GM19468 (cell line): ENCODE data around the gene KRT79.

Experiments used
- ATAC-seq: cut with Tn5 transposase; IDR thresholded peaks from one replicate; pipeline ENCODE4 v1.9.1; 2021; ENCODE audit warnings: mild to moderate bottlenecking, moderate library complexity, moderate number of reproducible peaks; ENCODE audit not compliant: unreplicated experiment; ENCODE audit errors: extremely low read depth

Gene KRT79

DNA sequence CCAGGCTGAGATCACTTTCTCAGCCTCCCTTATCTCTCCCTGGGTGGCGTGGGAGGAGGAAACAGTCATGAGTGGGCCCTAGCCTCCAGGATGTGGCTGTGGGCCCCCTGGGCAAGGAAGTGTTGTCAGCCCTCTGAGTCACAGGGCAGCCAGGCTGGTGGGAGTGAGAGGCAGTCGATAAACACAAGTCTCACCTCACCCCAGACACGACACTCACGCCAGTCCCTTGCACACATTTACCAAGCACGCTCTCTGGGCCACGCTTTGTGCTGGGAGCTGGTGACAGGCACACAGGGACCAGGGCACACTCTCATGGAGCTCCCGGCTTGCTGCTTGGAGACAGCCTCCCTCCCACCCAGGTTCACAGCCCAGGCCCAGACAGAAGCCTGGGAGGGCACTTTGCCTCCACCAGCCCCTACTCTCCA is 1.9 kb upstream of the KRT79 start:
- no peak for ATAC-seq

DNA sequence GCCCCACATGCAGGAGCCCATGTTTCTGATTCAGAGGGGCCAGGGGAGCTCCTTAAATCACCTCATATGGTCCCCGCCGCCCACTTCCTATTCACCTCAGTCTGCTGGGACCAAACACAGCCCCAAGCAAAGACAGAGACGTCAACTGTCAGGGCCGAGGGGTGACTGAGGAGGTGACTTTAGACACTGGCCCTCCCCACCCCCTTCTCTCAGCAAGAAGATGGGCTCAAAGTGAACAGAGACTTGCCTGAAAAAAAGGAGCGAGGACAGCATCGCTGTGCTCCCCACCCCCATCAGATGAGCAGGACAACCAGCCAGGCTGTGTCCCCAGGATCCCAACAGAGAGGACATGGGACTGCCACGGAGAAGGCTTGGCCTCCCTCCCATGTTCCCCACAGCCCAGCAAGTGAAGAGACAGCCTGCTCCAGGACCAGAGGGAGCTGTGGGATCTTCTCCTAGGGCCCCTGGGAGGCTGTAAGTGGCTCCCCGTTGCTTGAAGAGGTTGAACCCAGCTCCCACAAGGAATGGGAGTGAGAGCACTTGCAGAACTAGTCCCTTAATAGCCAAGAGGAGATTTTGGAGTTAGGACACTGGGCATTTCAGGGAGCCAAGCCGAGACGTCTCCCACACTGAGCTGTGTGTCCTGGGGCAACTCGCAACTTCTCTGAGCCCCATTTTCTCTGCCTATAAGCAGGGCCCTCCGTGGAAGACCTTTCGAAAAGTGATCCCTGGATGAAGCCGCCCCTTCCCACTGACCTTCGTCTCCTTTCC is 1.3 kb upstream of the KRT79 start:
- ATAC-seq: no peak

DNA sequence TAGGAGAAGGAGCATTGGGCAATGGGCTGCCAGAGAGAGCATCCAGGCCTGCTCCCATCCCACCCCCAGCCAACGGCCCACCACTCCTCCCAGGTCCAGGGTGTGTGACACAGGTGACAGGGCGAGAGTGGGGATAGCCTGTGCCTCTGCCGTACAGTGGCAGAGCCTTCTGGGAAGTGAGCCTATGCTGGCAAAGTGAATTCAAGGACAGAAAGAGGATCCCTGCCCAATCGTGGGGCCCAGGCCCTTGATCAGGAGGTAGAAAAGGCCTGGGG is 553 bp upstream of the KRT79 start:
- ATAC-seq: no peak

DNA sequence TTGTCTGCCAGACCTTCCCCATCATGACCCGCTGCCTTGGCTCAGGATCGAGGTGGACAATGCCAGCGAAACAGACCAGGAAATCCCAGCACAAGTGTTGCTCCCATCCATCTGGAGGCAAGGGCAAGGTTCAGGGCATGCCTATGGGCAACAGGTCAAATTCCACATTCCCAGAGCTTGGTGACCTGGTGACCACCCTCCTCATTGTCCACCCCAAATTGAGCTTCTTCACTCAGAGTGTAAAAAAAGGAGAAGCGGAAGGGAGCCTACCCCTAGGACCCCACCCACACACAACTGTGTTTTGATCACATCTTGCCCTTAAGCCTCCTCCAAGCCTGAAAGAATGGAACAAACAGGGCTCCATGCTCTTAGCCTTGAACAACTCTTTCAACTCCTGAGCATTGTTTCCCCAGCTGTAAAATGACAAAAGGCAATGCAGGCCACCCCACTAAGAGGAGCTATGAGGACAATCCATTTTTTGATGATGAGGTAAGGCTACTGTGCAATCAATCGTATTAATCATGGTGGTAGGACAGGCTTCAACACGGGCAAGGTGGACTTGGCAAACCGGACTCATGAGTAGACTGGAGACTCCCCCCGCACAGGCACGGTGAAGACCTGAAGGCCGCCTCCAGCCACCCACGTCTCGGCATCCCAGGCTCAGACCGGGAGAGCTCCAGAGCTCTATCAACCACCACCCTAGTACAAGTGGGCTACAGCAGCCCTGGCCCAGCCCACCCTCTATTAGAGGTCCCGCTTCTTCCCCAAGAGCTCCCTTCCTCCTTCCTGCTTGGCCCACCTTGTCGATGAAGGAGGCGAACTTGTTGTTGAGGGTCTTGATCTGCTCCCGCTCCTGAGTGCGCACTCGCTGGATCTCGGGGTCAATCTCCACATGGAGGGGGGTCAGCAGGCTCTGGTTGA is 866 bp downstream of the KRT79 start:
- ATAC-seq: no peak

DNA sequence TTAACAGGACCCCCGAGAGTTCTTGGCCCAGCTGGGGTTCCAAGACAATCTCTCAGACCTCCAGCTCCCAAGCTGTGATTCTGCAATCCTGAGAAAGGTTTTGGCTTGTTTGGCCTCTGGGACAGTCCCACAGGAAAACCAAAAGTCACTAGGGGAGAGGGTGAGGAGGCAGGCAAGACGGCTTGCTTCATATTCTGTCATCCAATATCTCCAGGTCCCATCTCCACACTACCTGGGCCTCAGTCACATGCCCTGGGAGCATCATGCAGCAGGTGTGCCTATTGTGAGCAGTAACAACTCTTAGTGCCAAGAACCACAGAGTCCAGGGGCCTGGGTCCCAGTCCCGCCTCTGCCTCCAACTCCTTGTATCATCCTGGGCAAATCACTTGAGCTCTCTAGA is 1.7 kb downstream of the KRT79 start:
- no peak for ATAC-seq

DNA sequence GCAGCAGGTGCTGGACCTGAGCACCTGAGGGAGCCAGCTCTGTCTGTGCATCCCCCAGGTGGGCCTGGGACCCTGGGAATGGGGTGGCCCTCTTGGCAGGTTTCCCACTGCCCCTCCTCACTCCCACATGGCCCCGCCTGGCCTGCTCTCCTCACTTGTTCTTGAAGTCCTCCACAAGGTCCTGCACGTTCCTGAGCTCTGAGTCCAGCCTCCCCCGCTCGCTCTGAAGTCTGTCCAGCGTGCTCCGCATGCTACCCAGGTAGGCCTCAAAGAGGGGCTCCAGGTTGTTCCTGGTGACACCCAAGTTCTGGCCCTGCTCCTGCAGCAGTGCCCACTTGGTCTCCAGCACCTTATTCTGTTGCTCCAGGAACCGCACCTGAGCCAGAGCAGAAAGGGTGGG is 2.9 kb downstream of the KRT79 start:
- no peak for ATAC-seq

DNA sequence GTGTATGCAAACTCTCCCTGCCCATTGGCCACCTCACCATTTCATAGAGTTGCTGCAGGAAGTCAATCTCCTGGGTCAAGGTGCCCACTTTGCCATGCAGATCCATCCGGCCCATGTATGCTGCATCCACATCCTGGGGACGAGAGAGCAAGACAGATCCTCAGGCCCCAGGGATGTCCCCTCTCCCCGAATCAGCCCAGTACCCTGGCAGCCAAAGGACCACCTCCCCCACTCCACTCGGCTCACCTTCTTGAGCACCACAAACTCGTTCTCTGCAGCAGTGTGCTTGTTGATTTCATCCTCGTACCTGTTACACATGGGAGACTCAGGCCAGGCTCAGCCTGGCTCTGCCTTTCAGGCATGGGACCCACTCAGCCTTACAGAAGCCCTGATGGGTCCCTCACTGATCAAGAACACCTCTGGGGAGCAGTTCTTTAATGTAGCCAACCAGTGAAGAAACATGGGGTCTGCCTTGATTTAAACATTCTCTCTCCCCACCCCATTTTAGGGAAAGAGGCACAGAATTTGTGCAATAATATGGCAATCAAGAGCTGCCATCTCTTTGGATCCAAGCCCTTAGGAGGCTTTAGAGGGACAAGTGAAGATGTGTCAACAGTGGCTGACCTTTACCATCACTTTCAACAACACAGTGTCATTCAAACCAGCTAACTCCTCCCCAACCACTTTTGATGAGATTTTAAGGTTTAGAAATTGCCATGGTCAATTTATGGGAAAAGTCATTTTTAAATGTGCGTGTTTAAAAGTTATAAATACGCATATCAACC is 3.9 kb downstream of the KRT79 start:
- ATAC-seq: no peak

DNA sequence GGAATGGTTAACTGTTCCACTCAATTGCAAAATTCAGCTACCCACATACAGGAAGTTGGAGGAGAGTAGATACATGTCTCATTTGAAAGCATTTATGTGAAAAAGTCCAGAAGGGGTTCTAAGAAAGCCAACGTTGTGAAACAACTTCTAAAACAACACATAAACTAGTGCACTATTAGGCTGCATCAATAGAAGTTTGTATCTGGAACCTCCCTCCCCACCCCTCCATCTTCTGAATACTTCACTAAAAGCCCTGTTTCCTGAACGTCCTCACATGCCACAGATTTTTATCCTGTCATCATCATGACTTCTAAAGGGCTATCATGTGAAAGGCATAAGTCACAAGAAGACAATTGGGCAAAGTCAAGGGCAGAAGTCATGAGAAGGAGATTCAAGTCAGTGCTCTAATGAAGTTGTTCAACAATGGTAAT is 5.5 kb downstream of the KRT79 start:
- no peak for ATAC-seq

DNA sequence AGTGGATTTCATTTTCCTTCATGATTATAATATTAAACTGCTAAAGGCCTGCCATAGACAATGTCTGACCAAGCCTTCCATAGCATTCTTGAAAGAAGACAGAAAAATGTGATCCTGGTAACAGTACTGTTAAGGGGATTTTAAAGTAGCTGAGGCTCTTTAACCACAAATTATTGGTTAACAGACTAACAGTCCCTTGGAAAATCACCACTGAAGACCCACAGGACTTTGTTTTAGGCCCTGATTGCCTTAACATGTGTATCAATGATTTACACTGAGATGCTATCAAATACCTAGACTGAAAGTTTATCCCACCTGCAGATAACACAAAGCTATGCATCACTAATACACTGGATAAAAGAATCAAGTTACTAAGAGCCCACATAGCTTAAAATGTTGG is 6.0 kb downstream of the KRT79 start:
- ATAC-seq: no peak

DNA sequence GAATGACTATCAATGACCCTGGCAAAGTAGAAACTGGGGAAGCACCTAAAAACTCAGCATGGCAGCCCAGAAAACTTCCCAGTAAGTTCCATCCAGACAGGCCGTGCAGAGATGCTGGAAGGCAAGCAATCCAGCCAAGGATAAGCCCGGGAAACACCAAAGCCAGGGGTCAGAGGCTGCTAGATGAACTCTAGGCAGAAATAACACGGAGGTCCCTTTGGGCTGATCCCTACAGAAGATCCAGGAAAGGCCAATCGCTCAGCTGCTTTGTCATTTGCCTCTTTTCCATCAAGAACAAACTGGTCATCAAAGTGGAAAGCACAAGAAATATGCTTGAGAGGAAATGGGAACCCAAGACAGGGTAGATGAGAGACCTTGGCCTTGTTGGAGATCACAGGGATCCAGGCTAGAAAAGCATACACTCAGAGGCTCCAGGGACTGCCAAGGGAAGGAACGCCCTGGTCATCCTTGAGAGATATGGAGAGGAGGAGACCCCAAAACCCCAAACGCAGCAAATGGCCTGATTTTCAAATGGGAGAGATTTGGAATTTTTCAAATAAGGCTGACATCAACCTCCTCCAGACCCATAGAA is 6.5 kb downstream of the KRT79 start:
- no peak for ATAC-seq

DNA sequence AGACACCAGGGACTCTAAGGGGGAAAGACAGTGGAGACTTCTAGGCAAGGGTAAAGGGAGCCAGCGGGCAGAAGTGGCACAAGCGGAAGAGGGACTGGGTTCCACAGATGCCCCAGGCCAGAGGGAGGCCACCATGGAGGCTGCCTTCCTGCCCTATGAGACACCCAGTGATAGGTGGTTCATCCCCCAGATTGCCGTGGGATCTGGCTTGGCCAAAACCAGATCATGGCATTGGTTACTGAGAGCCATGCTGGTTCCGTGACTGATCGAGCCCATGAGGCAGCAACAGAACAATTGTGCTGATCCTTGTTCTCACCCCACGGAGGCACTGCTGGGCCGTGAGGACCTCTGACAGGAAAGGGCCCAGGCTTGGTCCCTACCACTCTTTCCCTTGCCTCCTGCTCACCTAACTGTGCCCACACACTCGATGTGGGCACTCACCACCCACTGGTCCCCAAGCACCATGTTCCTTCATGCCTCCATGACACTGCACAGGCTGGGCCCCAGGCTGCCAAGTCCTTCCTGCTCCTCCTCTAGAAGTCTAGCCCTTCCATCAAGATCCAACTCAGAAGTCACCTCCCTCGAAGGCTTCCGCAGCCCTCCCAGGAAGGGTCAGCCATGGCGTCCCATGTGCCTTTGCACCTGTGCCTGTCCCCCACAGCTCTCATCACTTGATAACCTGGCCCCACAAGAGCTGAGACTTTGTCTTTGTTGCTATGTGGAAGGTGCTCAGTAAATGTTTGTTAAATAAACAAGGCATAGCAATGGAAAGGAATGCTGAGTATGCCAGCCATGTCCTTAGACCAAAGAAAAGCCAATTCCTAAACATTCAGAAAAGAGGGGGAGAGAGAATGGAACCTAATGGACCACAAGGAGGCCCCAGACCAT is 7.3 kb downstream of the KRT79 start:
- ATAC-seq: no peak

DNA sequence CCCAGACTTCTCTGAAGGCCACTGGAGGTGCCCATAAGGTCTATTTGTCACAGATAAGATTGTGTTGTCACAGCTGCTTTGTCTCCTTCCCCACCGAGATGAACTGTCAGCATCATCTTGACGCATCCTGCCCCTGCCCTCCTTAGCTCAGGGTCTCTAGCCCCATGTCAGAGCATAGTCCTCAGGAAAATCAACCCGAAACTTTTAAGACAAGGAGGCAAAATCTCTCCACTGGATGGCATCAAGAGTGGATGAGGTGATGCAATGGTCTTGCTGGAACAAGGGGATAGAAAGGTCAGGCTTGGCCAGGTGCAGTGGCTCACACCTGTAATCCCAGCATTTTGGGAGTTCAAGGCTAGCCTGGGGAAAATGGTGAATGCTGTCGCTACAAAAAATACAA is 8.2 kb downstream of the KRT79 start:
- no peak for ATAC-seq

DNA sequence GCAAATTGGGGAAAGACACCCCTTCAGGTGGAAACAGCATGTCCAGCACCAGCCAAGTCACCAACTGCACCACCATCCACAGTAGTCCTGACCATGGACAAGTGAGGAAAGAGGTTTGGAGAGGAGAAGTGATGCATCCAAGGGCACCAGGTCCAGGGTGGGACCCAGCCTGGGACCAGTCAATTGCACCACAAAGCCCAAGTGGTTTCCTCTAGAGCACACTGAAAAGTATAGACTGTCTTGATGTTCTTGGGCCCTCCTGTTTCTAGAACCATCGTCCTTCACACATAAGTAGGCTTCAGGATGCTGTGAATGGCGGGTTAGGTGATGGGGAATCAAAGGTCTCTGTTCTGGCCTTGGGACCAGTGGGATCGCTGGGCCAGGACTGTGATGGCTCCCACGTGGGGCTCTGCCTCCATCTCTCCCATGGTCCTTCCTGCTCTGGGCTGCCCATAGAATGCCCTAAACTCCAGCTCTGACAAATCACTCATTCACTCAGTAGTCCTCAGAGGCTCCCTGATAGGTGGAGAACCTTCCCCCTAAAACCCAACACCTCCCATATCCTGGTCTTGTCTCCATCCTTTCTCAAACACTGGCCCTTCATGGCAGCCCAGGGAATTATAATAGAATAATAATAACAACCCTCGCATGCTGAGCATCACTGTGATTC is 9.2 kb downstream of the KRT79 start:
- ATAC-seq: no peak

DNA sequence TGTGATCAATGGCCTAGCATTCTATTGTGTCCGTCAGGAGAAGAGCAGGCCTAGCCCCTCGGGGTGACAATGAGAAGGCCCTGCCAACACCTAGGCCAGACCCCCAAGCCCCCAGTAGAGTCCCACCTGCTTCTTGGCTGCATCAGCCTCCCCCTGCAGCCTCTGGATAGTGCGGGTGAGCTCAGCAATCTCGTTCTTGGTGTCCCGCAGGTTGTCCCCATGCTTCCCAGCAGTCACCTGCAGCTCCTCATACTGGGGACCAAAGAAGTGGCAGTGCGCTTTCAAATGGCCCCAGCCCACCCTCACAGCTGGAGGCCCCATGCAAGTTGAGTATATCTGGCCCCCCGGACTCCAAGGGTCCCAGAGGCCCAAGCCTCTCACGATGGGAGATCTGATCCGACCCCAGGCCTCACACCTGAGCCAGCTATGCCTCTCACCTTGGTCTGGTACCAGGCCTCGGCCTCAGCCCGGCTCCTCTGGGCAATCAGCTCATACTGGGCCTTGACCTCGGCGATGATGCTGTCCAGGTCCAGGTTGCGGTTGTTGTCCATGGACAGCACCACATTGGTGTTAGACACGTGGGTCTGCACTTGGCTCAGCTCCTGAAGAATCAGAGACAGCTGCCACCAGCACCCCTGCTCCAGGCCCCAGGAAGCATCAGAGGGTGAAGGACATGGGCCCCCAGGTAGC is 10.2 kb downstream of the KRT79 start:
- ATAC-seq: no peak

DNA sequence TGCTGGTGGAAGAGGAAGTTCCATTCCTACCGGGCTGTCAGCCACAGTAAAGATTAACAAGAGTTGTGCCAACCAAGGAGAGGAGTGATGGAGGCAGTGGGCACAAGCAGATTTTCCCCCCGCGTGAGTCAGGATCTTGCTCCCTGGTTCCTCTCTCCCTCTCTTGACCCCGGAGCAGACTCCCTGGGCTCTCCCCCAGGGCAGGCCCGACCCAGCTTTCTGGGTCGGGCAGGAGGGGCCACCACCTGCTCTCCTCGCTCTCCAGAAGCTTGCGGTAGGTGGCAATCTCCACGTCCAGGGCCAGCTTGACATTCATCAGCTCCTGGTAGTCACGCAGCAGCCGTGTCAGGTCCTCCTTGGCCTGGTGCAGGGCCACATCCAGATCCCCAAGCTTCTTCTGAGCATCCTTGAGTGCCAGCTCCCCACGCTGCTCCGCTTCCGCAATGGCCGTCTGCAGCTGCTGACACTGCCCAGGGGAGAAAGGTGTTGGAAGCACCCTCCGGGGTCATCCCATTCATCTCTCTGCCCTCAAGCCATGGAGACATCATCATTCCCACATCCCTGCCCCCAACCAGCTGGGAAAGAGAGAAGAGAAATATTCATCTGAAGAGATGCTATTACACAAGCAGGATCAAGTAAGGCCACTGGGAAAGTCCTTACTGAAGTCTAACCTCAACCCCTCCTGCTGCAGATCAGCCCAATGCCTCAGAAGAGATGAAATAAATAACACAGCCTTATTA is 11.2 kb downstream of the KRT79 start:
- ATAC-seq: no peak

DNA sequence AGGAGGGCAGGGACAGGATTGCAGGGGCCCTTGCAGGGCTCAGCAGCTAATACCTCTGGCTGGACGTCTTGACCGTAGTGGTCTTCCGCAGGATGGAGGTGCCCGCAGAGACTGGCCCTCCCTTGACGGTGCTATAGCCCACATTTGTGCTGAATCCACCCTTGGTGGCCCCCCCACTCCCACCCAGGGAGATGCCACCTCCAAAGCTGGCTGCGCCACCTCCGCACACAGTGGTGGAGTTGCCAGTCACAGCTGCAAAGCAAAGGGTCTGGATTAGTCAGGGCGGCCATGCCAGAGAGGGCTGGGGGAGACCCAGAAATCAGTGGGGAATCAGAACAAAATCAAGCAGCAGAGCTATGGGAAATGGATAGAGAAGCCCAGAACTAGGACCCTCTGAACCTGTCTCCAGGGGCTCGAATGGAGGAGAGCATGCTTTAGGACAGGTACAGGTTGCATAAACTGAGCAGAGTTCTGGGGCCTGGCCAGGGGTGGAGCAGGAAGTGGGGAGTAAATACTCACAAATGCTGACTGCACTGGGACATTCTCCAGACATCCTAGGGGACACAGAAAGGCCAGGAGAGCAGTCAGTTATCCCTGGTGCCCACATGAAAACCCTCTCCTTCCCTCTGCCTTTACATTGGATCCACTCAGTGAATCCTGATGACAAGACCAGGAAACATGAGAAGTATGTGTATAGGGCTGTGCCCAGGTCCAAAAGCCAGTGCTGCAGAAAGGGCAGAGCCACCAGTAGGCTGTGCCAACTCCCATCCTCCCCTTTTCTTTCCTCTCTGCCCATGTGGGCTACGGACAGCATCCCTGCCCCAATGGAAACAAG is 12.1 kb downstream of the KRT79 start:
- ATAC-seq: no peak
